ENCODE measurements around the gene SORCS3. TPM values are rescaled to one million over a fixed set of nuclear protein-coding genes. Genes with fewer than 3 reads are reported as not detected.

The SORCS3 gene
- total and polyA plus RNA-seq, 2 donors (not counting 1 experiment from before 2014, with no cell fraction given) = not detected

DNA sequence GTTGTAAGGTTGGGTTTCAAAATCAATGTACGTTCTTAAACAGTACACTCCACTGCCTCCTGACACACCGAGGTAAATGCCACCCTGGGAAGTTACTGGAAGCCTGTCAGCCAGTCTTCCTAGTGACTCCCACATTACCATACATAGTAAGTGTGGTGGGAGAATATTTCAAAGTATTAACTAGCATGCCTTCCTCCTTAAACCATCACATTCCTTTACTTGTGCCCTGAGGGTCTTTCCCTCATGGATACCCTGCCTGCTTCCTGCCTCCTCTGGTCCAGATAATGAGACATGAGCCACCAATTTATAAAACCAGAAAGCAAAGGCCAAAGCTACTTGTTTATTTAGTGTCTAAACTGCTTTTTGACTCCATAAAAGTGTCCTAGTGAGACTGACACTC is 23.3 kb upstream of the SORCS3 start:
- H3K27ac Mint-ChIP-seq = no peak overlapping the region
- intact Hi-C loops (cut with micrococcal nuclease) = no loop called here
- H3K79me2 ChIP-seq (ENCODE audit: control insufficient read depth, insufficient read depth, low read length) = no peaks in the 10 kb centered on the region
- H3K4me1 ChIP-seq (ENCODE audit: control insufficient read depth in 2 of 2, insufficient read depth in 2 of 2, low read length in 2 of 2) = no peaks in the 10 kb centered on the region
- H2AFZ ChIP-seq (ENCODE audit: insufficient read depth, low read depth, low read length, poor library complexity, severe bottlenecking) = no peak overlapping the region
- WGBS (ENCODE audit: insufficient coverage) = no CpG with 5 or more reads among the region's 2 CpGs
- H3K27me3 Mint-ChIP-seq = peaks cover 32% of the 10 kb centered on the region
- TF ChIP-seq, protein P1, sequence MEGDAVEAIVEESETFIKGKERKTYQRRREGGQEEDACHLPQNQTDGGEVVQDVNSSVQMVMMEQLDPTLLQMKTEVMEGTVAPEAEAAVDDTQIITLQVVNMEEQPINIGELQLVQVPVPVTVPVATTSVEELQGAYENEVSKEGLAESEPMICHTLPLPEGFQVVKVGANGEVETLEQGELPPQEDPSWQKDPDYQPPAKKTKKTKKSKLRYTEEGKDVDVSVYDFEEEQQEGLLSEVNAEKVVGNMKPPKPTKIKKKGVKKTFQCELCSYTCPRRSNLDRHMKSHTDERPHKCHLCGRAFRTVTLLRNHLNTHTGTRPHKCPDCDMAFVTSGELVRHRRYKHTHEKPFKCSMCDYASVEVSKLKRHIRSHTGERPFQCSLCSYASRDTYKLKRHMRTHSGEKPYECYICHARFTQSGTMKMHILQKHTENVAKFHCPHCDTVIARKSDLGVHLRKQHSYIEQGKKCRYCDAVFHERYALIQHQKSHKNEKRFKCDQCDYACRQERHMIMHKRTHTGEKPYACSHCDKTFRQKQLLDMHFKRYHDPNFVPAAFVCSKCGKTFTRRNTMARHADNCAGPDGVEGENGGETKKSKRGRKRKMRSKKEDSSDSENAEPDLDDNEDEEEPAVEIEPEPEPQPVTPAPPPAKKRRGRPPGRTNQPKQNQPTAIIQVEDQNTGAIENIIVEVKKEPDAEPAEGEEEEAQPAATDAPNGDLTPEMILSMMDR (IDR thresholded peaks at IDR 0.05) = no peak
- TF ChIP-seq EZH2 (IDR thresholded peaks at IDR 0.05; ENCODE audit: borderline replicate concordance, insufficient read depth, low read depth, low read length, poor library complexity, severe bottlenecking) = no peak
- DNase-seq = no peak
- no peak overlapping the region for H3K4me3 ChIP-seq (ENCODE audit: control extremely low read depth in 1 of 5, extremely low read depth in 1 of 5, insufficient read depth in 1 of 5, low read depth in 2 of 5, low read length in 4 of 5)
- no peak overlapping the region for H3K9ac ChIP-seq (ENCODE audit: low read length)
- H3K36me3 ChIP-seq (replicated peaks in 1 of 2; ENCODE audit: control extremely low read depth in 1 of 2, control insufficient read depth in 1 of 2, extremely low read depth in 1 of 2, insufficient read depth in 2 of 2, low read length in 1 of 2) = no peaks in the 10 kb centered on the region
- ChIA-PET CTCF (no interaction called here), POLR2A (no interaction called here)
- no peaks in the 10 kb centered on the region for H3K9me3 Mint-ChIP-seq (ENCODE audit: insufficient read depth)
- H3K27ac ChIP-seq (ENCODE audit: low read length in 2 of 2) = no peak overlapping the region
- H3K4me3 Mint-ChIP-seq = no peak overlapping the region
- no peaks in the 10 kb centered on the region for H4K20me1 ChIP-seq (ENCODE audit: control insufficient read depth, insufficient read depth, low read length, poor library complexity, severe bottlenecking)
- no peaks in the 10 kb centered on the region for H3K4me1 Mint-ChIP-seq
- peaks cover 0 to 6% (median 4%) of the 10 kb centered on the region in 4 experiments for H3K27me3 ChIP-seq (replicated peaks in 1 of 4; ENCODE audit: control extremely low read depth in 1 of 4, control insufficient read depth in 3 of 4, insufficient read depth in 4 of 4, low read length in 3 of 4)
- peaks cover 0 to 4% (median 0%) of the 10 kb centered on the region in 3 donors for H3K9me3 ChIP-seq (ENCODE audit: control extremely low read depth in 1 of 3, control insufficient read depth in 2 of 3, insufficient read depth in 1 of 3, low read length in 2 of 3)
- H3K4me2 ChIP-seq (replicated peaks; ENCODE audit: low read depth, low read length, poor library complexity, severe bottlenecking) = no peak overlapping the region
- ATAC-seq (ENCODE audit: low read depth) = no peak

DNA sequence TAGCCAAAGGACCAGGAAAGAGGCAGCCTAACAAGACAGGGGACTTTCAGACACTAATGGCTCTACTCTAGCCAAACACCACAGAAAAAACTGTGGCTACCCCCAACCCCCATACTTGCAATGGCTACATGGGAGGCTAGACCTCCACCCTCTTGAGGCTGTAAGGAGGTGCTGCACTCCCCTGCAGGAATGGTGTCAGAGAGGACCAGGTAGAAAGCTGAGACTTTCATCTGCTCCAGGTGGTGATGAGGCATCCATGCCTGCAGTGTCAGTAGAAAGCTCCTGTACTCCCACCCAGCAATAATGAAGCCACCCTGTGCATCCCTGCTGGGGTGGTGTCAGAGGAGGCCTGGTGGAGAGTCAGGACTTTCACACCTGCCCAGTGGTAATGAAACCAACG is 18.9 kb upstream of the SORCS3 start:
- H3K36me3 ChIP-seq (replicated peaks in 1 of 2; ENCODE audit: control extremely low read depth in 1 of 2, control insufficient read depth in 1 of 2, extremely low read depth in 1 of 2, insufficient read depth in 2 of 2, low read length in 1 of 2) = no peaks in the 10 kb centered on the region
- no peak overlapping the region for H3K4me3 ChIP-seq (ENCODE audit: control extremely low read depth in 1 of 5, extremely low read depth in 1 of 5, insufficient read depth in 1 of 5, low read depth in 2 of 5, low read length in 4 of 5)
- no CpG with 5 or more reads among the region's 1 CpG for WGBS (ENCODE audit: insufficient coverage)
- H2AFZ ChIP-seq (ENCODE audit: insufficient read depth, low read depth, low read length, poor library complexity, severe bottlenecking) = no peak overlapping the region
- intact Hi-C loops (cut with micrococcal nuclease) = no loop called here
- Mint-ChIP-seq H3K4me3 (no peak overlapping the region), H3K9me3 (ENCODE audit: insufficient read depth) (no peaks in the 10 kb centered on the region), H3K27ac (no peak overlapping the region), H3K4me1 (no peaks in the 10 kb centered on the region), H3K27me3 (peaks cover 45% of the 10 kb centered on the region)
- H3K4me2 ChIP-seq (replicated peaks; ENCODE audit: low read depth, low read length, poor library complexity, severe bottlenecking) = no peak overlapping the region
- H3K27ac ChIP-seq (ENCODE audit: low read length in 2 of 2) = no peak overlapping the region
- ChIA-PET CTCF (no interaction called here), POLR2A (no interaction called here)
- H3K9ac ChIP-seq (ENCODE audit: low read length) = no peak overlapping the region
- TF ChIP-seq EZH2 (IDR thresholded peaks at IDR 0.05; ENCODE audit: borderline replicate concordance, insufficient read depth, low read depth, low read length, poor library complexity, severe bottlenecking) = no peak
- TF ChIP-seq, protein P1 (IDR thresholded peaks at IDR 0.05) = no peak
- peaks cover 0 to 6% (median 2%) of the 10 kb centered on the region in 4 experiments for H3K27me3 ChIP-seq (replicated peaks in 1 of 4; ENCODE audit: control extremely low read depth in 1 of 4, control insufficient read depth in 3 of 4, insufficient read depth in 4 of 4, low read length in 3 of 4)
- DNase-seq = no peak
- H3K4me1 ChIP-seq (ENCODE audit: control insufficient read depth in 2 of 2, insufficient read depth in 2 of 2, low read length in 2 of 2) = no peaks in the 10 kb centered on the region
- H3K79me2 ChIP-seq (ENCODE audit: control insufficient read depth, insufficient read depth, low read length) = no peaks in the 10 kb centered on the region
- no peak for ATAC-seq (ENCODE audit: low read depth)
- H3K9me3 ChIP-seq (ENCODE audit: control extremely low read depth in 1 of 3, control insufficient read depth in 2 of 3, insufficient read depth in 1 of 3, low read length in 2 of 3) = peaks cover 0 to 2% (median 0%) of the 10 kb centered on the region in 3 donors
- H4K20me1 ChIP-seq (ENCODE audit: control insufficient read depth, insufficient read depth, low read length, poor library complexity, severe bottlenecking) = no peaks in the 10 kb centered on the region

Data from B cell (primary cell).